ENCODE data around the gene HES2.

HES2 gene

GRCh38 chr1:6419804-6420453, at the start of gene HES2:
Gene HES2 (minus strand): TSS chr1:6419919. CDS start chr1:6419820, 99 bp downstream.
- TF ChIP-seq CTCF (conservative IDR thresholded peaks at IDR 0.05; ENCODE audit: low read depth, low read length) = no peak
- no peak within 1 kb of the TSS for H3K4me3 ChIP-seq (ENCODE audit: low read depth, low read length)
- DNase-seq (ENCODE audit: low read depth) = no peak

- no peak for TF ChIP-seq CTCF (conservative IDR thresholded peaks at IDR 0.05; ENCODE audit: low read depth, low read length)
- DNase-seq (ENCODE audit: low read depth) = no peak
- no peak overlapping the region for H3K4me3 ChIP-seq (ENCODE audit: low read depth, low read length)
These were observed 49.2 kb upstream of the HES2 start for GRCh38 chr1:6468729-6469461.

- no peak for TF ChIP-seq CTCF (conservative IDR thresholded peaks at IDR 0.05; ENCODE audit: low read depth, low read length)
- DNase-seq (ENCODE audit: low read depth) = no peak
- no peak overlapping the region for H3K4me3 ChIP-seq (ENCODE audit: low read depth, low read length)
These were observed 48.3 kb upstream of the HES2 start for GRCh38 chr1:6467744-6468688.

- TF ChIP-seq CTCF (conservative IDR thresholded peaks at IDR 0.05; ENCODE audit: low read depth, low read length) = no peak
- no peak overlapping the region for H3K4me3 ChIP-seq (ENCODE audit: low read depth, low read length)
- DNase-seq (ENCODE audit: low read depth) = no peak
These were observed 47.5 kb upstream of the HES2 start for GRCh38 chr1:6467224-6467623.

GRCh38 chr1:6466751-6467150, 47.0 kb upstream of the HES2 start:
- DNase-seq (ENCODE audit: low read depth) = no peak
- H3K4me3 ChIP-seq (ENCODE audit: low read depth, low read length) = no peak overlapping the region
- no peak for TF ChIP-seq CTCF (conservative IDR thresholded peaks at IDR 0.05; ENCODE audit: low read depth, low read length)

- DNase-seq (ENCODE audit: low read depth) = no peak
- no peak for TF ChIP-seq CTCF (conservative IDR thresholded peaks at IDR 0.05; ENCODE audit: low read depth, low read length)
- H3K4me3 ChIP-seq (ENCODE audit: low read depth, low read length) = no peak within 1 kb of the TSS
These were observed 46.3 kb upstream of the HES2 start, which contains the start of gene TNFRSF25 for GRCh38 chr1:6466023-6466422. Gene TNFRSF25 (minus strand): TSS chr1:6466173. CDS start chr1:6466107, 66 bp downstream.

Measured in choroid plexus epithelial cell (primary cell).